ENCODE measurements around the gene CDAN1.
"Not testable (repeated sequence)": the region's sequence is repeated elsewhere in the genome, so short reads cannot be mapped to it uniquely, and the experiment has no call there.

The CDAN1 gene

GRCh38 chr15:42736793-42737528 lies at the start of gene CDAN1:
CDAN1 (minus strand) TSS chr15:42737128; CDS start chr15:42737102, 26 bp downstream.
- DNase-seq (ENCODE audit: low read depth in 2 of 2, low spot score in 1 of 2): peak; percentile 74 to 85

- DNase-seq (ENCODE audit: low read depth in 2 of 2, low spot score in 1 of 2): no peak
Measured at GRCh38 chr15:42785569-42785968, 48.6 kb upstream of the CDAN1 start.

- DNase-seq (ENCODE audit: low read depth in 2 of 2, low spot score in 1 of 2): no peak
Measured at GRCh38 chr15:42784705-42785104, 47.8 kb upstream of the CDAN1 start.

GRCh38 chr15:42782716-42783115 lies 45.8 kb upstream of the CDAN1 start:
- DNase-seq (ENCODE audit: low read depth in 2 of 2, low spot score in 1 of 2): no peak

GRCh38 chr15:42775416-42775815 lies 38.5 kb upstream of the CDAN1 start:
- DNase-seq (ENCODE audit: low read depth in 2 of 2, low spot score in 1 of 2): no peak

GRCh38 chr15:42772901-42773300 lies 36.0 kb upstream of the CDAN1 start:
- DNase-seq (ENCODE audit: low read depth in 2 of 2, low spot score in 1 of 2): no peak

- no peak for DNase-seq (ENCODE audit: low read depth in 2 of 2, low spot score in 1 of 2)
Measured at GRCh38 chr15:42772144-42772543, 35.2 kb upstream of the CDAN1 start.

- not testable (repeated sequence) for DNase-seq (ENCODE audit: low read depth in 2 of 2, low spot score in 1 of 2)
Measured at GRCh38 chr15:42766109-42766508, 29.2 kb upstream of the CDAN1 start.

- not testable (repeated sequence) for DNase-seq (ENCODE audit: low read depth in 2 of 2, low spot score in 1 of 2)
Measured at GRCh38 chr15:42764154-42764731, 27.3 kb upstream of the CDAN1 start.

GRCh38 chr15:42761813-42762212 lies 24.9 kb upstream of the CDAN1 start:
- not testable (repeated sequence) for DNase-seq (ENCODE audit: low read depth in 2 of 2, low spot score in 1 of 2)

- no peak for DNase-seq (ENCODE audit: low read depth in 2 of 2, low spot score in 1 of 2)
Measured at GRCh38 chr15:42760759-42761158, 23.8 kb upstream of the CDAN1 start.

GRCh38 chr15:42759093-42759492 lies 22.2 kb upstream of the CDAN1 start:
- DNase-seq (ENCODE audit: low read depth in 2 of 2, low spot score in 1 of 2): no peak

- no peak for DNase-seq (ENCODE audit: low read depth in 2 of 2, low spot score in 1 of 2)
Measured at GRCh38 chr15:42750306-42750705, 13.4 kb upstream of the CDAN1 start.

- no peak for DNase-seq (ENCODE audit: low read depth in 2 of 2, low spot score in 1 of 2)
Measured at GRCh38 chr15:42749266-42749665, 12.3 kb upstream of the CDAN1 start.

- DNase-seq (ENCODE audit: low read depth in 2 of 2, low spot score in 1 of 2): no peak
Measured at GRCh38 chr15:42744195-42744594, 7.3 kb upstream of the CDAN1 start.

GRCh38 chr15:42742149-42742548 lies 5.2 kb upstream of the CDAN1 start:
- DNase-seq (ENCODE audit: low read depth in 2 of 2, low spot score in 1 of 2): no peak

- no peak for DNase-seq (ENCODE audit: low read depth in 2 of 2, low spot score in 1 of 2)
Measured at GRCh38 chr15:42741710-42742109, 4.8 kb upstream of the CDAN1 start.

- no peak for DNase-seq (ENCODE audit: low read depth in 2 of 2, low spot score in 1 of 2)
Measured at GRCh38 chr15:42737529-42738328, 801 bp upstream of the CDAN1 start.

- DNase-seq (ENCODE audit: low read depth in 2 of 2, low spot score in 1 of 2): no peak
Measured at GRCh38 chr15:42736178-42736792, 643 bp downstream of the CDAN1 start.

- DNase-seq (ENCODE audit: low read depth in 2 of 2, low spot score in 1 of 2): no peak
Measured at GRCh38 chr15:42735382-42736165, 1.4 kb downstream of the CDAN1 start.

Data from stimulated activated CD8-positive, alpha-beta memory T cell treated with anti-CD3 and anti-CD28 coated beads, Interleukin-4, amount 100 ng/mL, for 1 hour (primary cell).